Measurements from ENCODE around the gene ZNF469. TPM values are rescaled to one million over a fixed set of nuclear protein-coding genes. Genes with fewer than 3 reads are reported as not detected.

Gene ZNF469
- total RNA-seq, 1 donor: 8.3 TPM

- peaks cover 14% of the 10 kb centered on the region for H3K4me1 ChIP-seq (ENCODE audit: insufficient read depth, low read length)
- DNase-seq (ENCODE audit: insufficient read length, low spot score, missing footprints): peak; percentile 62
- H3K27me3 ChIP-seq (ENCODE audit: insufficient read depth, low read length): no peaks in the 10 kb centered on the region
- no peak overlapping the region for H3K4me3 ChIP-seq (ENCODE audit: insufficient read depth, low read length)
- H3K9me3 ChIP-seq (ENCODE audit: low read depth, low read length): no peaks in the 10 kb centered on the region
- peaks cover 44% of the 10 kb centered on the region for H3K79me2 ChIP-seq (ENCODE audit: insufficient read depth, low read length)
- TF ChIP-seq, protein P1, sequence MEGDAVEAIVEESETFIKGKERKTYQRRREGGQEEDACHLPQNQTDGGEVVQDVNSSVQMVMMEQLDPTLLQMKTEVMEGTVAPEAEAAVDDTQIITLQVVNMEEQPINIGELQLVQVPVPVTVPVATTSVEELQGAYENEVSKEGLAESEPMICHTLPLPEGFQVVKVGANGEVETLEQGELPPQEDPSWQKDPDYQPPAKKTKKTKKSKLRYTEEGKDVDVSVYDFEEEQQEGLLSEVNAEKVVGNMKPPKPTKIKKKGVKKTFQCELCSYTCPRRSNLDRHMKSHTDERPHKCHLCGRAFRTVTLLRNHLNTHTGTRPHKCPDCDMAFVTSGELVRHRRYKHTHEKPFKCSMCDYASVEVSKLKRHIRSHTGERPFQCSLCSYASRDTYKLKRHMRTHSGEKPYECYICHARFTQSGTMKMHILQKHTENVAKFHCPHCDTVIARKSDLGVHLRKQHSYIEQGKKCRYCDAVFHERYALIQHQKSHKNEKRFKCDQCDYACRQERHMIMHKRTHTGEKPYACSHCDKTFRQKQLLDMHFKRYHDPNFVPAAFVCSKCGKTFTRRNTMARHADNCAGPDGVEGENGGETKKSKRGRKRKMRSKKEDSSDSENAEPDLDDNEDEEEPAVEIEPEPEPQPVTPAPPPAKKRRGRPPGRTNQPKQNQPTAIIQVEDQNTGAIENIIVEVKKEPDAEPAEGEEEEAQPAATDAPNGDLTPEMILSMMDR (IDR thresholded peaks at IDR 0.05; ENCODE audit: extremely low read depth, low read depth, low read length): no peak
- peaks cover 35% of the 10 kb centered on the region for H4K20me1 ChIP-seq (ENCODE audit: insufficient read depth, low read length)
- H3K36me3 ChIP-seq (ENCODE audit: insufficient read depth, low read length): no peaks in the 10 kb centered on the region
- H3K27ac ChIP-seq (ENCODE audit: low read depth, low read length): no peak overlapping the region
- H3K4me2 ChIP-seq (ENCODE audit: insufficient read depth, low read length): no peak overlapping the region
- no peak overlapping the region for H2AFZ ChIP-seq (ENCODE audit: low read length)
Observed at GRCh38 chr16:88390735-88391134, 8.0 kb downstream of the ZNF469 start.

- Histone ChIP-seq H3K4me1 (ENCODE audit: insufficient read depth, low read length) (peaks cover 14% of the 10 kb centered on the region), H3K4me2 (ENCODE audit: insufficient read depth, low read length) (no peak overlapping the region), H3K36me3 (ENCODE audit: insufficient read depth, low read length) (no peaks in the 10 kb centered on the region), H3K9me3 (ENCODE audit: low read depth, low read length) (no peaks in the 10 kb centered on the region), H4K20me1 (ENCODE audit: insufficient read depth, low read length) (peaks cover 36% of the 10 kb centered on the region), H3K4me3 (ENCODE audit: insufficient read depth, low read length) (no peak overlapping the region), H3K27ac (ENCODE audit: low read depth, low read length) (no peak overlapping the region), H2AFZ (ENCODE audit: low read length) (no peak overlapping the region), H3K79me2 (ENCODE audit: insufficient read depth, low read length) (peaks cover 39% of the 10 kb centered on the region), H3K27me3 (ENCODE audit: insufficient read depth, low read length) (no peaks in the 10 kb centered on the region)
- TF ChIP-seq, protein P1 (IDR thresholded peaks at IDR 0.05; ENCODE audit: extremely low read depth, low read depth, low read length): no peak
- DNase-seq (ENCODE audit: insufficient read length, low spot score, missing footprints): peak; percentile 83
Observed at GRCh38 chr16:88391144-88391850, 8.5 kb downstream of the ZNF469 start.

- Histone ChIP-seq H3K4me1 (ENCODE audit: insufficient read depth, low read length) (peaks cover 10% of the 10 kb centered on the region), H3K4me3 (ENCODE audit: insufficient read depth, low read length) (no peak overlapping the region), H3K27ac (ENCODE audit: low read depth, low read length) (no peak overlapping the region), H2AFZ (ENCODE audit: low read length) (no peak overlapping the region), H3K4me2 (ENCODE audit: insufficient read depth, low read length) (no peak overlapping the region), H3K9me3 (ENCODE audit: low read depth, low read length) (no peaks in the 10 kb centered on the region), H3K79me2 (ENCODE audit: insufficient read depth, low read length) (peaks cover 33% of the 10 kb centered on the region), H4K20me1 (ENCODE audit: insufficient read depth, low read length) (peaks cover 39% of the 10 kb centered on the region), H3K27me3 (ENCODE audit: insufficient read depth, low read length) (no peaks in the 10 kb centered on the region), H3K36me3 (ENCODE audit: insufficient read depth, low read length) (no peaks in the 10 kb centered on the region)
- TF ChIP-seq, protein P1 (IDR thresholded peaks at IDR 0.05; ENCODE audit: extremely low read depth, low read depth, low read length): no peak
- peak; percentile 88 for DNase-seq (ENCODE audit: insufficient read length, low spot score, missing footprints)
Observed at GRCh38 chr16:88392111-88392510, 9.4 kb downstream of the ZNF469 start.

GRCh38 chr16:88392616-88393015 lies 9.9 kb downstream of the ZNF469 start:
- Histone ChIP-seq H2AFZ (ENCODE audit: low read length) (no peak overlapping the region), H3K4me2 (ENCODE audit: insufficient read depth, low read length) (no peak overlapping the region), H3K4me3 (ENCODE audit: insufficient read depth, low read length) (no peak overlapping the region), H3K9me3 (ENCODE audit: low read depth, low read length) (no peaks in the 10 kb centered on the region), H4K20me1 (ENCODE audit: insufficient read depth, low read length) (peaks cover 43% of the 10 kb centered on the region), H3K4me1 (ENCODE audit: insufficient read depth, low read length) (peaks cover 5% of the 10 kb centered on the region), H3K27me3 (ENCODE audit: insufficient read depth, low read length) (no peaks in the 10 kb centered on the region), H3K27ac (ENCODE audit: low read depth, low read length) (no peak overlapping the region), H3K36me3 (ENCODE audit: insufficient read depth, low read length) (no peaks in the 10 kb centered on the region), H3K79me2 (ENCODE audit: insufficient read depth, low read length) (peaks cover 29% of the 10 kb centered on the region)
- no peak for DNase-seq (ENCODE audit: insufficient read length, low spot score, missing footprints)
- TF ChIP-seq, protein P1 (IDR thresholded peaks at IDR 0.05; ENCODE audit: extremely low read depth, low read depth, low read length): no peak
